DMS153 treated with DMSO at 0.1 percent for 48 hours (cell line): Measurements from ENCODE around the gene PTPDC1.

Experiments used
- DNase-seq: peaks from one replicate; lab custom pipeline; 2025; ENCODE audit not compliant: unreplicated experiment; lab: John Stamatoyannopoulos, UW

Gene PTPDC1

DNA sequence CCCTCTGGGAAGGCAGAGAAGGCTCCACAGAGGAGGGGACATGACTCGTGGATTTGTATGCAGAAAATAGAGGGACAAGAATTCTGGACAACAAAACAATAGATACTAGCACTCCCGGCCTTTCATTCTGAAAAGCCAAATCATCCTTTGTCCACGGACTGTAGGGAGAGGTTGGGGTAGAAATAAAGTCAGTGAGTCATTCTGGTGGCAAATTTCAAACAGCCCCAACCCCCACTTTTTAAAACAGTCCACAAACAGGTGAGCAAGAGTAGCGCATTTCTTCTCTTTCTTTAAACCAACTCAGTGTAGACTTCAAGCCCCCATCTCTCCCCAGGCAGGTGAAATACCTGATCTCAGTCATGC lies 56.1 kb downstream of the PTPDC1 start:
- DNase-seq: no peak

GRCh38 chr9:94140791-94141790 lies 56.8 kb downstream of the PTPDC1 start:
- DNase-seq: no peak

DNA sequence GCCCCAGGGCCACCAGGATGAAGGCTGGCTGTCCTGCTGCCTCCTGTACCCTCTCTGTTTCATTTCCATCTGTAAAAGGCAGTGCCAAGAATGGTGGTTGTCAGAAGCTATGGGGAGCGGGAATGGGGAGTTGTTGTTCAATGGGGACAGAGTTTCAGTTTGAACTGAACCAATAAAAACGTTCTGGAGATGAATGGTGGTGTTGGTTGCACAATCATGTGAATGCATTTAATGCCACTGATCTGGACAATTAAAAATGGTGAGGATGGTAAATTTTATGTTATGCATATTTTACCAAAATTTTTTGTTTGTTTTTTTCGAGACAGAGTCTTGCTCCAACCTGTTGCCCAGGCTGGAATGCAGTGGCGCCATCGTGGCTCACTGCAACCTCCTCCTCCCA lies 58.1 kb downstream of the PTPDC1 start:
- no peak for DNase-seq

DNA sequence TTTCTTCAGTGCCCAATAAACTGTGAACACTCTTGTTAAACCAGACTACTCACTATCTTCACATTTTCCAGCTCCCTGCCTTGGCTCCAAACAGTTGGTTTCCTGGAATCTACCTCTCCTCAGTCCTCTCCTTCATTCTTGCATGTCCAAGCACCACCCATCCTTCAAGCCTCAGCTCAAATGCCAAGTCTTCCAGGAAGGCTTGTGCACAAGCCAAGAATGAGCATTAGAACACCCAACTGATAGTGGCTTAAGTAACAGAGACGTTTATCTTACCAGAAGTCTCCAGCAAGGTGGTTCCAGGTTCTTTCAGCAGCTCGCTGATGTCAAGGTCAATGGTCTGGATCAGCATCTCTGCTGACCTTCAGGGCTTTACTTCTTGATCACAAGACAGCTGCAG lies 60.1 kb downstream of the PTPDC1 start:
- DNase-seq: no peak

DNA sequence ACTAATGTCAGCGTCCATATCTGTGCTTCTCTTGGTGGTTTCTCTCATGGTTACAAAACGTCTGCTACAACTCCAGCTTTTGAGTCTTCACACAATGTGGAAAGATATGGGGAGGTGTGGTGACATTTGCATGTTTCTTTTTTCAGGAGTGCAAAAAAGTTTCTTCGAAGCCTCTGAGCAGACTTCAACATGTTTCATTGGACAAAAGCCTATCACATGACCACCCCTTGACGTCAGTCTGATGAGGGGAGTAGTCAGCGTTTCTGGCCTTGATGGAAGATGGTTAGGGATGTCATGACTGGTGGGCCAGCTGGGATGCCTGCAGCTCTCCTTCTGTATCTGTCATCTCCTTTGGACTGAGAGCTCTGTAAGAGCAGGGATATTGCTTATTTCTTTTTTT lies 61.4 kb downstream of the PTPDC1 start:
- no peak for DNase-seq

GRCh38 chr9:94147776-94148175 lies 63.5 kb downstream of the PTPDC1 start:
- no peak for DNase-seq

DNA sequence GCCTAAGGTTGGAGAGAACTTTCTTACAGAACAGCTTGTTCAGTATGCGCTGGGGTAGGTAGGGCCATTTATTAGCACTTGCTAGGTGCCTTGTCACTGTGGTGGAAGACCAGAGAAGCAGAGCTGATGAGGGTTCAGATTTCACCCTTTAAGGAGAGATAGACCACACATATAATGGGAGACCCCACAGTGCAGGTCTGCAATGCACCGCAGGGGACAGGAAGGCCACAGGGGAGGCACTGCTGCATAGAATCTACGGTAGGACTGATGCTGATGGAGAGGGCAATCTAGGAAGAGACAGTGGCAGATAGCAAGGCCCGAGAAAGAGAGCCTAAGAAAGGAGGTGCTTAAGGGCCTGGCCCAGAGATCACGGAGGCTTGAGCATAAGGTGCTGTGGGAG lies 64.2 kb downstream of the PTPDC1 start:
- DNase-seq: no peak

- DNase-seq: no peak
Observed at GRCh38 chr9:94149696-94150095, 65.4 kb downstream of the PTPDC1 start.

GRCh38 chr9:94150279-94150828 lies 66.1 kb downstream of the PTPDC1 start:
- no peak for DNase-seq

DNA sequence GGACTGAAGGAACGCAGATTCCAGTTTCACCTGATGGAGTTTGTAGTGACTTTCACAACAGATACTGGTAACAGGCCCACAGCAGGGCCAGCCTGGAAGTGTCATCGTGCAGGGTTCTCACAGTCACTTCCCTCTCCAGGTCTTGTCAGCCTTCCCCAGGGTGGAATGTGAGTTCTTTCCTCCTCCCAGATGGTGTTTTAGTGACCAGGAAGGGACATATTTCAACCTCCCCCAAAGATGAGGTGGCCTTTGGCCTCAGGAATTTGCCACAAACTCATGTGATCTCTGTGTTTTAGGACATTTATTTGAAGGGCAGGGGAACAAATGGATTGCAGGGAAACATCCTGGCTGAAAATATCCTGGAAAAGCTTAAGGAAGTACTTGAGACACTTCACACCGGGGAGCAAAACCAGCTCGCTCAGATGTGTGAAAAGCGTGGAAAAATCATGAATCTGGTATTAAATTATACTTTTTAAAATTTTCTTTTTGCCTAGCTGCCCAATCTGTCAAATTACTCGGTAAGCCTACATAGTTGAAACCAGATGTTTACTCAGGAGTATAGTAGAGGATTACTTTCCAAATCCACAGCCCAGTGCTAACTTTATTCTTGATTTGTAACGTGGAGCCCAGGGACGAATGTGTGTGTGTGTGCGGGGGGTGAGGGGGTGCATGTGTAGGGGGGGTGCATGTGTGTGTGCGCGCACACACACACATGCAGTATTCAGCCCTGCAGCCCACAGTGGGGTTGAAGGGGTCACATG lies 66.8 kb downstream of the PTPDC1 start:
- no peak for DNase-seq

GRCh38 chr9:94153905-94154304 lies 69.6 kb downstream of the PTPDC1 start:
- no peak for DNase-seq

- DNase-seq: no peak
Observed at GRCh38 chr9:94156348-94157049, 72.2 kb downstream of the PTPDC1 start.

- DNase-seq: peak; percentile 90
Observed at GRCh38 chr9:94157050-94157801, 73.0 kb downstream of the PTPDC1 start.
